Forelimb muscle (tissue), 1 donor: ENCODE measurements around the gene PHF21B. TPM values are rescaled to one million over a fixed set of nuclear protein-coding genes. Genes with fewer than 3 reads are reported as not detected.
"Not testable (repeated sequence)": the region's sequence is repeated elsewhere in the genome, so short reads cannot be mapped to it uniquely, and the experiment has no call there.

Experiments used
- DNase-seq: peaks from one replicate; pipeline ENCODE4 v3.0.0-alpha.2; 2013; ENCODE audit warnings: low read depth
- polyA plus RNA-seq: library from polyadenylated mRNA; unstranded; fragments of 120-200 nt; gene quantifications from one replicate; pipeline ENCODE4 v1.2.1, GENCODE V29; 2013; ENCODE audit not compliant: insufficient read length

The PHF21B gene
- polyA plus RNA-seq, 1 donor, result 0.57 TPM

- DNase-seq, result no peak
Measured at GRCh38 chr22:44878483-44879300, 131.1 kb downstream of the PHF21B start.

- no peak for DNase-seq
Measured at GRCh38 chr22:44876921-44877320, 132.9 kb downstream of the PHF21B start.

GRCh38 chr22:44871782-44872181, 138.0 kb downstream of the PHF21B start:
- no peak for DNase-seq

- no peak for DNase-seq
Measured at GRCh38 chr22:44870021-44870420, 139.8 kb downstream of the PHF21B start.

- DNase-seq, result no peak
Measured at GRCh38 chr22:44869196-44869595, 140.6 kb downstream of the PHF21B start.

- no peak for DNase-seq
Measured at GRCh38 chr22:44865193-44866057, 144.4 kb downstream of the PHF21B start.

- DNase-seq, result no peak
Measured at GRCh38 chr22:44862981-44863860, 146.6 kb downstream of the PHF21B start.

GRCh38 chr22:44862281-44862680, 147.5 kb downstream of the PHF21B start:
- no peak for DNase-seq

GRCh38 chr22:44861245-44861644, 148.6 kb downstream of the PHF21B start:
- DNase-seq, result no peak

GRCh38 chr22:44860311-44860710, 149.5 kb downstream of the PHF21B start:
- no peak for DNase-seq

GRCh38 chr22:44859641-44860040, 150.2 kb downstream of the PHF21B start:
- DNase-seq, result no peak

GRCh38 chr22:44858819-44859218, 151.0 kb downstream of the PHF21B start:
- DNase-seq, result not testable (repeated sequence)

GRCh38 chr22:44855855-44856254, 153.9 kb downstream of the PHF21B start:
- DNase-seq, result no peak

- not testable (repeated sequence) for DNase-seq
Measured at GRCh38 chr22:44854641-44855040, 155.2 kb downstream of the PHF21B start.

- no peak for DNase-seq
Measured at GRCh38 chr22:44850946-44851345, 158.9 kb downstream of the PHF21B start.

GRCh38 chr22:44848791-44849420, 160.9 kb downstream of the PHF21B start:
- DNase-seq, result no peak

- no peak for DNase-seq
Measured at GRCh38 chr22:44848296-44848741, 161.5 kb downstream of the PHF21B start.

- DNase-seq, result no peak
Measured at GRCh38 chr22:44847892-44848291, 161.9 kb downstream of the PHF21B start.

- no peak for DNase-seq
Measured at GRCh38 chr22:44847380-44847779, 162.4 kb downstream of the PHF21B start.

- no peak for DNase-seq
Measured at GRCh38 chr22:44846726-44847275, 163.0 kb downstream of the PHF21B start.
